Activated naive CD8-positive, alpha-beta T cell treated with anti-CD3 and anti-CD28 coated beads, Interleukin-2, amount 50 U/mL, for 24 hours (primary cell): Measurements from ENCODE around the gene EDN1.

ENCODE experiments used
- ATAC-seq: fragments of 150-1000 bp; cut with Tn5 transposase; one replicate; pipeline ENCODE4 v1.10.0; 2021
- DNase-seq: peaks from one replicate; pipeline ENCODE4 v3.0.0; 2021
- H3K27ac Mint-ChIP-seq: one replicate; pipeline ENCODE4 v1.8.0; 2021; ENCODE audit warnings: mild to moderate bottlenecking, mixed read lengths
- H3K27me3 Mint-ChIP-seq: one replicate; pipeline ENCODE4 v1.8.0; 2021; ENCODE audit warnings: mixed read lengths
- H3K36me3 Mint-ChIP-seq: one replicate; pipeline ENCODE4 v1.8.0; 2021; ENCODE audit warnings: low read depth, mixed read lengths
- H3K4me1 Mint-ChIP-seq: one replicate; pipeline ENCODE4 v1.8.0; 2021; ENCODE audit warnings: mixed read lengths
- H3K4me3 Mint-ChIP-seq: one replicate; pipeline ENCODE4 v1.8.0; 2021; ENCODE audit warnings: mild to moderate bottlenecking, moderate library complexity, mixed read lengths
- H3K9me3 Mint-ChIP-seq: one replicate; pipeline ENCODE4 v1.8.0; 2021; ENCODE audit warnings: mixed read lengths

Gene EDN1

GRCh38 chr6:12295558-12296254 is 5.5 kb downstream of the EDN1 start:
- peaks cover under 1% of the 10 kb centered on the region for H3K4me1 Mint-ChIP-seq
- no peaks in the 10 kb centered on the region for H3K9me3 Mint-ChIP-seq
- DNase-seq (no peak), ATAC-seq (no peak)
- H3K27me3 Mint-ChIP-seq: peaks cover 24% of the 10 kb centered on the region
- H3K36me3 Mint-ChIP-seq: no peaks in the 10 kb centered on the region
- no peak overlapping the region for H3K27ac Mint-ChIP-seq
- H3K4me3 Mint-ChIP-seq: no peak overlapping the region

- no peaks in the 10 kb centered on the region for H3K4me1 Mint-ChIP-seq
- H3K27me3 Mint-ChIP-seq: peaks cover 23% of the 10 kb centered on the region
- H3K36me3 Mint-ChIP-seq: no peaks in the 10 kb centered on the region
- H3K27ac Mint-ChIP-seq: no peak overlapping the region
- ATAC-seq (no peak), DNase-seq (no peak)
- H3K4me3 Mint-ChIP-seq: no peak overlapping the region
- H3K9me3 Mint-ChIP-seq: no peaks in the 10 kb centered on the region
Observed at GRCh38 chr6:12296255-12296573, 6.1 kb downstream of the EDN1 start.

GRCh38 chr6:12296604-12297003 is 6.4 kb downstream of the EDN1 start:
- ATAC-seq: no peak
- Mint-ChIP-seq H3K9me3 (no peaks in the 10 kb centered on the region), H3K27me3 (peaks cover 19% of the 10 kb centered on the region), H3K27ac (no peak overlapping the region), H3K4me3 (no peak overlapping the region), H3K36me3 (no peaks in the 10 kb centered on the region), H3K4me1 (no peaks in the 10 kb centered on the region)
- DNase-seq: no peak

GRCh38 chr6:12297363-12298016 is 7.3 kb downstream of the EDN1 start:
- DNase-seq (no peak), ATAC-seq (no peak)
- no peak overlapping the region for H3K27ac Mint-ChIP-seq
- no peak overlapping the region for H3K4me3 Mint-ChIP-seq
- no peaks in the 10 kb centered on the region for H3K9me3 Mint-ChIP-seq
- peaks cover 15% of the 10 kb centered on the region for H3K27me3 Mint-ChIP-seq
- H3K36me3 Mint-ChIP-seq: no peaks in the 10 kb centered on the region
- no peaks in the 10 kb centered on the region for H3K4me1 Mint-ChIP-seq

- H3K36me3 Mint-ChIP-seq: no peaks in the 10 kb centered on the region
- no peak for ATAC-seq
- DNase-seq: no peak
- no peaks in the 10 kb centered on the region for H3K4me1 Mint-ChIP-seq
- no peaks in the 10 kb centered on the region for H3K9me3 Mint-ChIP-seq
- H3K4me3 Mint-ChIP-seq: no peak overlapping the region
- H3K27ac Mint-ChIP-seq: no peak overlapping the region
- peaks cover 9% of the 10 kb centered on the region for H3K27me3 Mint-ChIP-seq
Observed at GRCh38 chr6:12298017-12298978, 8.1 kb downstream of the EDN1 start.

- DNase-seq: no peak
- no peak for ATAC-seq
- Mint-ChIP-seq H3K9me3 (no peaks in the 10 kb centered on the region), H3K4me1 (no peaks in the 10 kb centered on the region), H3K36me3 (no peaks in the 10 kb centered on the region), H3K27me3 (peaks cover 7% of the 10 kb centered on the region), H3K27ac (no peak overlapping the region), H3K4me3 (no peak overlapping the region)
Observed at GRCh38 chr6:12298995-12299394, 8.8 kb downstream of the EDN1 start.

GRCh38 chr6:12301018-12301417 is 10.9 kb downstream of the EDN1 start:
- H3K27me3 Mint-ChIP-seq: peaks cover 13% of the 10 kb centered on the region
- no peaks in the 10 kb centered on the region for H3K9me3 Mint-ChIP-seq
- ATAC-seq: no peak
- no peak for DNase-seq
- no peaks in the 10 kb centered on the region for H3K36me3 Mint-ChIP-seq
- no peak overlapping the region for H3K27ac Mint-ChIP-seq
- no peaks in the 10 kb centered on the region for H3K4me1 Mint-ChIP-seq
- H3K4me3 Mint-ChIP-seq: no peak overlapping the region

GRCh38 chr6:12304487-12304886 is 14.3 kb downstream of the EDN1 start:
- H3K27ac Mint-ChIP-seq: no peak overlapping the region

GRCh38 chr6:12309070-12309469 is 18.9 kb downstream of the EDN1 start:
- no peak overlapping the region for H3K4me3 Mint-ChIP-seq

More at GRCh38 chr6:12304487-12304886, 14.3 kb downstream of the EDN1 start:
- Mint-ChIP-seq H3K27me3 (peaks cover 13% of the 10 kb centered on the region), H3K36me3 (no peaks in the 10 kb centered on the region), H3K4me3 (no peak overlapping the region), H3K9me3 (no peaks in the 10 kb centered on the region), H3K4me1 (no peaks in the 10 kb centered on the region)
- no peak for DNase-seq
- no peak for ATAC-seq

GRCh38 chr6:12311106-12311505 is 20.9 kb downstream of the EDN1 start:
- no peaks in the 10 kb centered on the region for H3K4me1 Mint-ChIP-seq
- H3K9me3 Mint-ChIP-seq: no peaks in the 10 kb centered on the region
- H3K27me3 Mint-ChIP-seq: no peaks in the 10 kb centered on the region
- ATAC-seq (no peak), DNase-seq (no peak)
- H3K36me3 Mint-ChIP-seq: no peaks in the 10 kb centered on the region
- no peak overlapping the region for H3K4me3 Mint-ChIP-seq
- H3K27ac Mint-ChIP-seq: no peak overlapping the region

More at GRCh38 chr6:12309070-12309469, 18.9 kb downstream of the EDN1 start:
- no peak for ATAC-seq
- H3K4me1 Mint-ChIP-seq: no peaks in the 10 kb centered on the region
- H3K27me3 Mint-ChIP-seq: peaks cover 6% of the 10 kb centered on the region
- DNase-seq: no peak
- H3K27ac Mint-ChIP-seq: no peak overlapping the region
- H3K36me3 Mint-ChIP-seq: no peaks in the 10 kb centered on the region
- no peaks in the 10 kb centered on the region for H3K9me3 Mint-ChIP-seq

GRCh38 chr6:12312736-12313135 is 22.6 kb downstream of the EDN1 start:
- no peaks in the 10 kb centered on the region for H3K36me3 Mint-ChIP-seq
- DNase-seq (no peak), ATAC-seq (no peak)
- no peak overlapping the region for H3K27ac Mint-ChIP-seq
- no peaks in the 10 kb centered on the region for H3K4me1 Mint-ChIP-seq
- H3K4me3 Mint-ChIP-seq: no peak overlapping the region
- H3K27me3 Mint-ChIP-seq: peaks cover 7% of the 10 kb centered on the region
- H3K9me3 Mint-ChIP-seq: no peaks in the 10 kb centered on the region

- ATAC-seq (no peak), DNase-seq (no peak)
- peaks cover 3% of the 10 kb centered on the region for H3K9me3 Mint-ChIP-seq
- no peak overlapping the region for H3K27ac Mint-ChIP-seq
- H3K4me3 Mint-ChIP-seq: no peak overlapping the region
- no peaks in the 10 kb centered on the region for H3K4me1 Mint-ChIP-seq
- no peaks in the 10 kb centered on the region for H3K36me3 Mint-ChIP-seq
- peaks cover 7% of the 10 kb centered on the region for H3K27me3 Mint-ChIP-seq
Observed at GRCh38 chr6:12313306-12313991, 23.3 kb downstream of the EDN1 start.

- ATAC-seq: no peak
- H3K27me3 Mint-ChIP-seq: peaks cover 7% of the 10 kb centered on the region
Observed at GRCh38 chr6:12313992-12314589, 23.9 kb downstream of the EDN1 start.

GRCh38 chr6:12314751-12315150 is 24.6 kb downstream of the EDN1 start:
- peaks cover 4% of the 10 kb centered on the region for H3K9me3 Mint-ChIP-seq
- ATAC-seq (no peak), DNase-seq (no peak)
- H3K27me3 Mint-ChIP-seq: peaks cover 9% of the 10 kb centered on the region
- no peaks in the 10 kb centered on the region for H3K36me3 Mint-ChIP-seq
- H3K27ac Mint-ChIP-seq: no peak overlapping the region
- no peaks in the 10 kb centered on the region for H3K4me1 Mint-ChIP-seq
- no peak overlapping the region for H3K4me3 Mint-ChIP-seq

More at GRCh38 chr6:12313992-12314589, 23.9 kb downstream of the EDN1 start:
- no peak for DNase-seq
- peaks cover 4% of the 10 kb centered on the region for H3K9me3 Mint-ChIP-seq
- H3K36me3 Mint-ChIP-seq: no peaks in the 10 kb centered on the region
- no peaks in the 10 kb centered on the region for H3K4me1 Mint-ChIP-seq
- no peak overlapping the region for H3K4me3 Mint-ChIP-seq
- no peak overlapping the region for H3K27ac Mint-ChIP-seq
